ENCODE data around the gene CHD9.

DNA sequence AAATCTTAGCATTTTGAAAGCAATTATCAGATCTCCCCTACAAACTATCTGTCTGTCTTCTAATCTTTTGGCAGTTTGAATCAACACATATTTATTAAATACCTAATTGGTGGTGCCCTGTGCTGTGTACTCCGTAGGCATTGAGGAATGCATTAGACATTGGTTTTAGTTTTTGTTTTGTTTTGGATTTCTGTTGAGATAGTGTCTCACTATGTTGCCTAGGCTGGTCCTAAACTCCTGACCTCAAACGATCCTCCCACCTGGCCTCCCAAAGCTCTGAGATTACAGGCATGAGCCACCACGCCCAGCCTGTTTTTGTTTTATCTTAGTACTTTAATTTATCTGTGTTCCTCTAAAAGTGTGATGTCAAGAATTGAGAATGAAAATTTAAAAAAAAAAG, 254.7 kb downstream of the CHD9 start:
- TF ChIP-seq, protein P1, sequence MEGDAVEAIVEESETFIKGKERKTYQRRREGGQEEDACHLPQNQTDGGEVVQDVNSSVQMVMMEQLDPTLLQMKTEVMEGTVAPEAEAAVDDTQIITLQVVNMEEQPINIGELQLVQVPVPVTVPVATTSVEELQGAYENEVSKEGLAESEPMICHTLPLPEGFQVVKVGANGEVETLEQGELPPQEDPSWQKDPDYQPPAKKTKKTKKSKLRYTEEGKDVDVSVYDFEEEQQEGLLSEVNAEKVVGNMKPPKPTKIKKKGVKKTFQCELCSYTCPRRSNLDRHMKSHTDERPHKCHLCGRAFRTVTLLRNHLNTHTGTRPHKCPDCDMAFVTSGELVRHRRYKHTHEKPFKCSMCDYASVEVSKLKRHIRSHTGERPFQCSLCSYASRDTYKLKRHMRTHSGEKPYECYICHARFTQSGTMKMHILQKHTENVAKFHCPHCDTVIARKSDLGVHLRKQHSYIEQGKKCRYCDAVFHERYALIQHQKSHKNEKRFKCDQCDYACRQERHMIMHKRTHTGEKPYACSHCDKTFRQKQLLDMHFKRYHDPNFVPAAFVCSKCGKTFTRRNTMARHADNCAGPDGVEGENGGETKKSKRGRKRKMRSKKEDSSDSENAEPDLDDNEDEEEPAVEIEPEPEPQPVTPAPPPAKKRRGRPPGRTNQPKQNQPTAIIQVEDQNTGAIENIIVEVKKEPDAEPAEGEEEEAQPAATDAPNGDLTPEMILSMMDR (IDR thresholded peaks at IDR 0.05), result no peak
- no peak for TF ChIP-seq POLR2A (IDR thresholded peaks at IDR 0.05)
